Stomach (tissue), 9 donors: ENCODE results near the gene GIMAP8. TPM values are rescaled to one million over a fixed set of nuclear protein-coding genes. Genes with fewer than 3 reads are reported as not detected.

Source experiments
- DNase-seq, 2 donors: peaks; one replicate each; pipeline versions ENCODE4 v3.0.0 to v3.0.0-alpha.2; 2013 to 2019
- H3K27ac ChIP-seq, 5 donors: fragments of 200-600 bp in 4 of 5; sonication (generic) in 4 of 5; one replicate each; pipeline ENCODE4 v1.5.1; 2013 to 2019; ENCODE audit warnings: mild to moderate bottlenecking in 1 of 5, moderate library complexity in 1 of 5
- H3K27me3 ChIP-seq, 3 donors: fragments of 200-600 bp; sonication (generic); one replicate each; pipeline ENCODE4 v1.5.1; 2017 to 2019; ENCODE audit warnings: mixed run types in 1 of 3
- H3K36me3 ChIP-seq, 4 donors: fragments of 200-600 bp; sonication (generic); 1 replicate in 3 of 4; 2 replicates in 1 of 4; pipeline ENCODE4 v1.5.1; 2016 to 2019
- H3K4me1 ChIP-seq, 4 donors: fragments of 200-600 bp; sonication (generic); one replicate each; pipeline ENCODE4 v1.5.1; 2016 to 2019
- H3K4me3 ChIP-seq, 4 donors: fragments of 200-600 bp; sonication (generic) in 3 of 4; one replicate each; pipeline ENCODE4 v1.5.1; 2016 to 2019; ENCODE audit warnings: mild to moderate bottlenecking in 1 of 4
- H3K9me3 ChIP-seq, 4 donors: fragments of 200-600 bp; sonication (generic); one replicate each; pipeline ENCODE4 v1.5.1; 2016 to 2019
- CTCF ChIP-seq, 7 experiments: fragments of 450-650 bp in 4 of 7; fragments of 200-600 bp in 3 of 7; sonication (generic) in 3 of 7; IDR thresholded peaks; one replicate each; pipeline ENCODE4 v1.5.1; 2016 to 2019; ENCODE audit warnings: antibody characterized with exemption in 7 of 7, control low read depth in 2 of 7, mild to moderate bottlenecking in 1 of 7
- EP300 ChIP-seq: sonication (generic); formaldehyde crosslinking; IDR thresholded peaks from one replicate; pipeline ENCODE4 v1.6.1; 2017; ENCODE audit warnings: antibody characterized with exemption
- POLR2A ChIP-seq, 4 donors: fragments of 450-650 bp; IDR thresholded peaks; one replicate each; pipeline ENCODE4 v1.6.1; 2016; ENCODE audit warnings: antibody characterized with exemption in 4 of 4, control low read depth in 2 of 4, mild to moderate bottlenecking in 1 of 4, moderate library complexity in 1 of 4
- POLR2AphosphoS5 ChIP-seq, 3 donors: sonication (generic); formaldehyde crosslinking; IDR thresholded peaks; one replicate each; pipeline ENCODE4 v1.6.1; 2016; ENCODE audit warnings: antibody characterized with exemption in 3 of 3
- WGBS, 5 donors: extraction: QIAGEN DNeasy Blood & Tissue Kit in 3 of 5; methylation state at CpG; one replicate each; pipeline versions ENCODE4 v1.1.5 to v1.1.7; 2013 to 2018; 5-methylcytosine and 5-hydroxymethylcytosine counted together
- intact Hi-C: fragments of 100-400 bp; cut with DNase I; formaldehyde crosslinking; loops from one replicate; pipeline ENCODE4 v1.15.1; 2023; ENCODE audit warnings: low total_unique reads
- polyA plus RNA-seq, 3 donors: library from polyadenylated mRNA; stranded (reverse); fragments of 200-250 nt; gene quantifications; one replicate each; pipeline ENCODE4 v1.2.3, GENCODE V29; 2013
- total RNA-seq, 5 donors: library from RNA; depleted of rRNA; stranded (reverse); fragments of >200 nt; gene quantifications; one replicate each; pipeline versions ENCODE4 v1.1.0 to v1.2.3, GENCODE V29; 2014 to 2016
- donor health status: healthy with polysubstance abuse.
- donor health status: Bipolar disorder and iron deficiency.
- donor health status: healthy.

GIMAP8 gene
- total and polyA plus RNA-seq, 8 donors = under 0.01 to 8.3 (median 2.9) TPM

DNA sequence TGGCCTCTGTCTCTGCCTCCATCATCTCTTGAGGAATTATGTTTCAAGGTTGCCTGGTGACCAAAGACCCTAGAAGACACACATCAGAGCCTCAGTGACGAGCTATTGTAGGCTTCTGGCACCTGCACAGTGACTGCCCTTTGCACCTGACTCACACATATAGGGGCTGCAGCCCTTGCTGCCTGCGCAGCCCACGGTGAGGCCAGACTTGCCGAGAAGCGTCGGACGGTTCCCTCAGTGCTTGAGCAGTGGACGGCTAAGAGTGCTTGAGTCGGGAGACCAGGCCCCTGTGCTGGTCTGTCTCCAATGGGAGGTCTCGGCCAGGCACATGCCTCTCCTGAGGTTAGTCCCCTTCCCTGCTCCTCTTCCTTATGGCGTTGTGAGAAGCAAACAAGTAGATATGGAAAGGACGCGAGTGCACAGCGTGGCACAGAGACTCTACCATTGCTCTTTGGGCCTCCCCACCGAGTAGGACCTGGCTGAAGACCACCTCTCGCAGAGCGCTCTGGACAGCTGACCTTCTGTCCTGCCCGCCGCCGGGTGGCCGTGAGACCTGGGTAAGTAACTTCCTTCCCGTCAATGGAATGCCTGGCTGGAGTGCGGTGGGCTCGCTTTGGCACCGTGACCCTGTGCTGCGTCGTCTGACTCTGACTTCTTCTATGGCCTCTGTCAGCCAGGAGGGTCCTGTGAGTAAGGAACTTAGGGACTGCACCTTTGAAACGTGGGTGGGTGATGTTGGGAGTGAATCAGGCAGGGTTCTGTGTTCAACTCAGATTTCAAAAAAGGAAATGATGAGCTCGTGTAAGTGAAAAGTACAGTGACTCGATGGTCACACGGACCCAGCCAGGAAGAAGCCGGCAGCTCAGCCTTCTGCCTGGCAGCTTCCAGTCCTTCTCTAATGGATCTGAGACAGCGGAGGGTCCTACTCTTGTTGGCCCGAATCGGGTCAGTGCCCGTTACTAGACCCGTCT, 37.6 kb upstream of the GIMAP8 start:
- intact Hi-C loops = loop anchor here (10.0 kb wide), 1 partner anchor 48 kb away; the partner anchor contains the start of gene REPIN1

DNA sequence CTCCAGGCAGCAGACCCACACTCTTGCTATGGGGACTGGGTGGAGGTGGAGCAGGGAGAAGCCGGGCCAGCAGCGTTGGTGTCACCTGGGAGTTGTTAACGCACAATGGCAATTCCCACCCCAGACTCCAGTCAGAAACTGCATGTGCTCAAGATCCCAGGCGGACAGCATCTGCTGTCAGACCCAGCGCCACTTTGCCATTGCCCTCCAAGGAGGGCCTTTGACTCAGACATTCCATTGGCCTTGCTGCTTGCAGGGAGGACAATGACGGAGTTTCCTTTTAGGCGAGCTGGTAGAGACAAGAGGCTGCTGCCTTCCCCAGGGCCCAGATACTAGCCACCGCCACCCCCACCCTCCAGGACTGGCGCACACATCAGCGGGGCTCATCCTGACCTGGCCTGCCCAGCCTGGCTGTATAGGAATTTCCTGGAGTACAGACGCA, 36.8 kb upstream of the GIMAP8 start:
- no peak for DNase-seq
- no peaks in the 10 kb centered on the region for H3K27me3 ChIP-seq
- peaks cover 6 to 39% (median 26%) of the 10 kb centered on the region in 4 donors for H3K36me3 ChIP-seq
- intact Hi-C loops = loop anchor here (10.0 kb wide), 1 partner anchor 49 kb away; the partner anchor contains the start of gene REPIN1
- no peak overlapping the region for H3K27ac ChIP-seq
- TF ChIP-seq POLR2AphosphoS5 (IDR thresholded peaks at IDR 0.05) = no peak
- TF ChIP-seq POLR2A (IDR thresholded peaks at IDR 0.05) = no peak
- no peak overlapping the region for H3K4me3 ChIP-seq
- 85 to 95% (median 90%) methylated on average over 10 to 11 of the region's 11 CpGs for WGBS, 5 donors
- no peaks in the 10 kb centered on the region for H3K4me1 ChIP-seq
- H3K9me3 ChIP-seq = no peaks in the 10 kb centered on the region

More for the DNA sequence above, 37.6 kb upstream of the GIMAP8 start:
- no peak overlapping the region for H3K4me3 ChIP-seq
- WGBS, 5 donors = 80 to 87% (median 86%) methylated on average over 23 to 37 of the region's 37 CpGs
- H3K4me1 ChIP-seq = peaks cover 0 to 7% (median 2%) of the 10 kb centered on the region in 4 donors
- no peaks in the 10 kb centered on the region for H3K27me3 ChIP-seq
- H3K36me3 ChIP-seq = peaks cover 6 to 47% (median 34%) of the 10 kb centered on the region in 4 donors
- DNase-seq = no peak
- TF ChIP-seq POLR2A (IDR thresholded peaks at IDR 0.05) = no peak
- TF ChIP-seq POLR2AphosphoS5 (IDR thresholded peaks at IDR 0.05) = no peak
- TF ChIP-seq EP300 = no peak
- no peak for TF ChIP-seq CTCF (IDR thresholded peaks at IDR 0.05)
- H3K9me3 ChIP-seq = no peaks in the 10 kb centered on the region
- H3K27ac ChIP-seq = no peak overlapping the region

DNA sequence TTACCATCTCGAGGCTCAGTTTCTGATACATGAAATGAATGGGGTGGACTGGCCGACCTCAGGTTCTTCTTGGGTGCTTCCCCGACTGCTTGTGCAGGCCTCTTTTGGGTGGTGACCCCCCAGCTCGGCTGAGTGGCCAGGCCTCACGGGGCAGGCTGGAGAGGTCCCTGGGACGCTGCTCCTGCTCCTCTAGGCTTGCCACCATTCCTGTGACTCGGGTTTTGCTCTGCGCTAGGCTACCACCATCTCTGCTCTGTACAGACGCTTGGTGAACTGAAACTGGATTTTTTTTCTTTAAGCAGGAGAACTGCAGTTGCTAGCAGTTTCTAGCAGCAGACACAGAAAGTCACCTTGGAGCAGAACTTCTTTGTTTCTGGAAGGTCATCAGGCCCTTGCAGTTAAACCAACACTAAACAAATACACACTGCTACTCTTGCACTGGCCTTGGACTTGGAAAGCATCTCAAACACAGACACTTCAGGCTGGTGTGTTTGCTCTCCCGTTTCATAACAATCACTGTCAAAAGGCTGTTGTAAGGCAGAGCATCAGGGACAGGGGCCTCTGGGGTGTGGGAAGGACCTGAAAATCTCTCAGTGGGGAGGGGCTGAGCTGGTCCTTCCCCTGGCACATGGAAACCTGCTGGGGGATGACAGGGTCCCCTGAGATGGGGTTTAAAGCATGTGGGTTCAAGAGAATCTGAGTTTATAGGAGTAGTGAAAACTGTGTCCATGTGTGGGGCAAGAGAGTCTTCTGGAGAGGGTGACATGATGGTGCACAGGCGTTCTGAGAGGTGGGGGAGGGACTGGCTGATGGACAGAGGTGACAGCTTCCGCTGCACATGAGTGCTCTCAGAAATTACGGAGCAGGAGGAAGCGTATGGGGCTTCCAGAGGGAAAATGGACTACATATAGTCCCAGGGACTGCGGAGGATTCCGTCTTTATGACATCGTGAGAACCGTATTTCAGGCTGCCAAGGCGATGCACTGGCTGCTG, 35.0 kb upstream of the GIMAP8 start:
- Histone ChIP-seq H3K4me1 (no peaks in the 10 kb centered on the region), H3K27ac (peak overlapping the region in 4 of 5 donors; percentile 10 to 67 (median 58)), H3K36me3 (peaks cover under 1 to 22% (median 18%) of the 10 kb centered on the region in 4 donors), H3K9me3 (no peaks in the 10 kb centered on the region), H3K4me3 (no peak overlapping the region), H3K27me3 (no peaks in the 10 kb centered on the region)
- peak in 1 of 2 donors; percentile 44 for DNase-seq
- TF ChIP-seq EP300 (no peak), POLR2A (IDR thresholded peaks at IDR 0.05) (no peak), CTCF (IDR thresholded peaks at IDR 0.05) (no peak), POLR2AphosphoS5 (IDR thresholded peaks at IDR 0.05) (no peak)
- WGBS, 5 donors = 86 to 89% (median 87%) methylated on average over 14 to 19 of the region's 19 CpGs
- intact Hi-C loops = loop anchor here (10.0 kb wide), 1 partner anchor 51 kb away; the partner anchor contains the start of gene REPIN1

DNA sequence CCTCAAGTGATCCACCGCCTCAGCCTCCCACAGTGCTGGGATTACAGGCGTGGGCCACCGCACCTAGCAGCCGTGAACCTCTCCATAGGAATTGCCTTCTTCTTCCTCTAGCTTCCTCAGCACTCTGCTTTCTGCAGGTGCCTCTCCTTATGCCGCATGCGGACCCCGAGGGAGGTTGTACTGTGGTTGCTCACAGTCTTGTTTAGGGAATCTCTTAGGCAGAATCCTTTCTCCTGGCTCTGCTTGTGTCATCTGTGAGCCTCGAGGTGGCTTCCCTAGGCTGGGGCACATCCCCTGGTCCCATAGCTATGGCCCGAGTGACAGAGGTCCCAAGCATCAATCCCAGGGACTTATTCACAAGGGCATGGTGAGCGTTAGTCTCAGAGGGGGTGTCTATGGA, 33.2 kb upstream of the GIMAP8 start:
- WGBS, 5 donors = 94 to 96% (median 95%) methylated on average over 8 to 10 of the region's 10 CpGs
- no peak for DNase-seq
- Histone ChIP-seq H3K4me1 (peaks cover 0 to 9% (median 4%) of the 10 kb centered on the region in 4 donors), H3K9me3 (no peaks in the 10 kb centered on the region), H3K27me3 (no peaks in the 10 kb centered on the region), H3K27ac (no peak overlapping the region), H3K4me3 (no peak overlapping the region), H3K36me3 (peaks cover 0 to 5% (median 2%) of the 10 kb centered on the region in 4 donors)
- intact Hi-C loops = loop anchor here (10.0 kb wide), 1 partner anchor 52 kb away; the partner anchor contains the start of gene REPIN1
- no peak for TF ChIP-seq POLR2A (IDR thresholded peaks at IDR 0.05)
- TF ChIP-seq POLR2AphosphoS5 (IDR thresholded peaks at IDR 0.05) = no peak
- TF ChIP-seq CTCF (IDR thresholded peaks at IDR 0.05) = no peak
- no peak for TF ChIP-seq EP300
